Skin of body (tissue), 2 donors: ENCODE measurements around the gene NTF3. TPM values are rescaled to one million over a fixed set of nuclear protein-coding genes. Genes with fewer than 3 reads are reported as not detected.

Experiments used
- DNase-seq: peaks from one replicate; lab custom pipeline; 2025; lab: John Stamatoyannopoulos, UW
- total RNA-seq: library from RNA; depleted of rRNA; stranded (reverse); fragments of >200 nt; gene quantifications from one replicate; pipeline ENCODE4 v1.2.3, GENCODE V29; 2014

Gene NTF3
- 4.7 TPM for total RNA-seq

- DNase-seq, result peak; percentile 38
Observed at GRCh38 chr12:5432011-5432400, at the start of gene NTF3. Gene NTF3 (plus strand): TSS chr12:5432108. CDS start chr12:5432325, 217 bp downstream.

GRCh38 chr12:5384015-5384414 lies 47.9 kb upstream of the NTF3 start:
- no peak for DNase-seq

- DNase-seq, result no peak
Observed at GRCh38 chr12:5388581-5389535, 43.0 kb upstream of the NTF3 start.

GRCh38 chr12:5390174-5390799 lies 41.6 kb upstream of the NTF3 start:
- no peak for DNase-seq

GRCh38 chr12:5391653-5392052 lies 40.3 kb upstream of the NTF3 start:
- no peak for DNase-seq

- DNase-seq, result no peak
Observed at GRCh38 chr12:5392961-5393360, 38.9 kb upstream of the NTF3 start.

GRCh38 chr12:5395443-5396271 lies 36.3 kb upstream of the NTF3 start:
- no peak for DNase-seq

GRCh38 chr12:5396541-5396940 lies 35.4 kb upstream of the NTF3 start:
- DNase-seq, result no peak

GRCh38 chr12:5399266-5399665 lies 32.6 kb upstream of the NTF3 start:
- DNase-seq, result no peak

- DNase-seq, result no peak
Observed at GRCh38 chr12:5402009-5402935, 29.6 kb upstream of the NTF3 start.

- DNase-seq, result no peak
Observed at GRCh38 chr12:5403411-5403810, 28.5 kb upstream of the NTF3 start.

- no peak for DNase-seq
Observed at GRCh38 chr12:5407034-5407856, 24.7 kb upstream of the NTF3 start.

GRCh38 chr12:5409619-5410018 lies 22.3 kb upstream of the NTF3 start:
- no peak for DNase-seq

- DNase-seq, result no peak
Observed at GRCh38 chr12:5416571-5416970, 15.3 kb upstream of the NTF3 start.

GRCh38 chr12:5417500-5417899 lies 14.4 kb upstream of the NTF3 start:
- DNase-seq, result no peak

GRCh38 chr12:5428332-5429221 lies 3.3 kb upstream of the NTF3 start:
- peak; percentile 60 for DNase-seq

GRCh38 chr12:5429741-5430557 lies 2.0 kb upstream of the NTF3 start:
- DNase-seq, result no peak
